ENCODE data around the gene NOTUM.
"Not testable (repeated sequence)": the region's sequence is repeated elsewhere in the genome, so short reads cannot be mapped to it uniquely, and the experiment has no call there.

NOTUM gene

DNA sequence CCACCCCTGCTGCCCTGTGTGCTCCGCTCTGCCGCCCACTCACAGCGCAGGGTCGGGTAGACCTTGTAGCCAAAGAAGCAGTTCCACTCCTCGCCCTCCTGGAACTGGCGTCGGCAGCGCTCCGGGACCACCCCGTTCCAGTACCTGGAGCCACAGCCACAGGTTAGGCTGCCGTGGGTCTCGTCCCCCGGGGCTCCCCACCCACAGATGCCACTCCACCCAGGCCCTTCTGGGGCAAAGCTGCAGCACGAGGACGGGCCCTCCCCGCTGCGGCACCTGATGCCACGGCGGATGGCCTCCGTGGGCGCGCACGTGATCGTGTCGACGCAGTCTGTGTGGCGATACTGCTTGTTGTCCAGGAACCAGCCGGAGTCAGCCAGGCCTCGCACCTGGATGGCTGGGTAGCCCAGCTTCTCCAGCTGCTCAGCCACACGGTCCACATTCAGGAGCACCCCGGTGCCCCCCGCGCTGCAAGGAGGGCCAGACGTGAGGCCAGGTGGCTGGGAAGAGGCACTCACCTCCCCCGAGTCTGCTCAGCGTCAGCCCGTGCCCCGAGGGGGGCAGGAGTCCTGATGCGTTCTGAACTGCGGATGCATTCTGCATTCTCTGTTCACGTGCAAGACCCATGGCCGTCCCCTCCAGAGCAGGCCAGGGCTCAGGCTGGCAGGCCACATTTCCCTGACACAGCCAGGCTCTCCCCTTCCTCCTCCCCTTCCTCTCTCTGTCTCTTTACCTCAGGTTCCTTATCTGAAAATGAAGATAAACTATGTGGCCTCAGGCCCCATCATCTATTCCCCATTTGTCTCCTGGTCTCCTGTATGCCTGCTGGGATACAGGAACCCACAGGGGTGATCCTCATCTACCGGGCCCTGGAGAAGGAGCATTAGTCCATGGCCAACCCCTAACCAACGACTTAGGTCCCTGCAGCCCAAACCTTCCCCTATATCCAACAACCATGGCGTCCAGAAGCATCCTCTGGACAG, 4.1 kb downstream of the NOTUM start:
- no peak for DNase-seq

DNA sequence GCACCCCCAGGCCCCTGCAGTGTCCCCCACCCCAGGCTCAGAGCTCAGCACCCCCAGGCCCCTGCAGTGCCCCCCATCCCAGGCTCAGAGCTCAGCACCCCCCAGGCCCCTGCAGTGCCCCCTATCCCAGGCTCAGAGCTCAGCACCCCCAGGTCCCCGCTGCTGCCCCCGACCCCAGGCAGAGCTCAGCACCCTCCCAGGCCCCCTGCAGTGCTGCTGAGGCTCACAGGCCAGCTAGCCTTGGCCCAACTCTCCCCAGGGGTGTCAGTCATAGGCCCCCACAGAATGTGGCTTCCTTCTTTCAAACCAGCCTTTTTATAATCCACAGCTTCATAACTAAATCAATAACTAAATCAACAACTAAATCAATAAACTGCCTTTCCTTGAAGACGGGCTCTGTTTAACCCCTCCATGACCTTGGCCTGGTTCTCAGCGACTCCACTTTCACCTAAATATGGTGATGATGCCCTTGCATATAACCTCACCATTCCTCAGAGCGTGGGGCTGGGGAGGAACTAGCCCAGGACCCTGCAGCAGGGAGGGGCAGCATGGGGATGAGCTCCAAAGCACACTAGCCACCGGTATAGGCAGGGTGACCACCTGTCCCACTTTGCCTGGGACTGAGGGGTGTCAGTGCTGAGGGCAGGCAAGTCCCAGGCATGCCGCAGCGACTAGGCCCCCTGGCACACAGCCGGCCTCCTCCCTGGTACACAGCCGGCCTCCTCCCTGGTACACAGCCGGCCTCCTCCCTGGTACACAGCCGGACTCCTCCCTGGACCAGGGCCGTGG, 5.0 kb downstream of the NOTUM start:
- no peak for DNase-seq

DNA sequence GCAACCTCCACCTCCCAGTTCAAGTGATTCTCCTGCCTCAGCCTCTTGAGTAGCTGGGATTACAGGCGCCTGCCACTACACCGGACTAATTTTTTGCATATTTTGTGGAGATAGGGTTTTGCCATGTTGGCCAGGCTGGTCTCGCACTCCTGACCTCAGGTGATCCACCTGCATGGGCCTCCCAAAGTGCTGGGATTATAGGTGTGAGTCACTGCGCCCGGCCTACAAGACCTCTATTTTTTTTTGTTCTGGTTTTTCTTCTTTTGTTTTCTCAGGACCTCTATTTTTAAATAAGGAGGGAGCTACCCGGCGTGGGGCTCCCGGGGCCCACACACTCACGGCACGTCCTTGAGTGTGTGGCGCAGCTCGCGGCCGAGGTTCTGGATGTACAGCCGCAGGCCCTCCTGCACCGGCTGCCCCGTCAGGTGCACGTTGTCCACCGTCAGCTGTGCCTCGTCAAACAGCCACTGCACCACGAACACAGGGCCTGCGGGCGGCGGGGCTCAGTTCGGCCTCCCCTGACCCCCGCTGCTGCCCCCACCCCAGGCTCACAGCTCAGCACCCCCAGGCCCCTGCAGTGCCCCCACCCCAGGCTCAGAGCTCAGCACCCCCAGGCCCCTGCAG, 5.8 kb downstream of the NOTUM start:
- no peak for DNase-seq

DNA sequence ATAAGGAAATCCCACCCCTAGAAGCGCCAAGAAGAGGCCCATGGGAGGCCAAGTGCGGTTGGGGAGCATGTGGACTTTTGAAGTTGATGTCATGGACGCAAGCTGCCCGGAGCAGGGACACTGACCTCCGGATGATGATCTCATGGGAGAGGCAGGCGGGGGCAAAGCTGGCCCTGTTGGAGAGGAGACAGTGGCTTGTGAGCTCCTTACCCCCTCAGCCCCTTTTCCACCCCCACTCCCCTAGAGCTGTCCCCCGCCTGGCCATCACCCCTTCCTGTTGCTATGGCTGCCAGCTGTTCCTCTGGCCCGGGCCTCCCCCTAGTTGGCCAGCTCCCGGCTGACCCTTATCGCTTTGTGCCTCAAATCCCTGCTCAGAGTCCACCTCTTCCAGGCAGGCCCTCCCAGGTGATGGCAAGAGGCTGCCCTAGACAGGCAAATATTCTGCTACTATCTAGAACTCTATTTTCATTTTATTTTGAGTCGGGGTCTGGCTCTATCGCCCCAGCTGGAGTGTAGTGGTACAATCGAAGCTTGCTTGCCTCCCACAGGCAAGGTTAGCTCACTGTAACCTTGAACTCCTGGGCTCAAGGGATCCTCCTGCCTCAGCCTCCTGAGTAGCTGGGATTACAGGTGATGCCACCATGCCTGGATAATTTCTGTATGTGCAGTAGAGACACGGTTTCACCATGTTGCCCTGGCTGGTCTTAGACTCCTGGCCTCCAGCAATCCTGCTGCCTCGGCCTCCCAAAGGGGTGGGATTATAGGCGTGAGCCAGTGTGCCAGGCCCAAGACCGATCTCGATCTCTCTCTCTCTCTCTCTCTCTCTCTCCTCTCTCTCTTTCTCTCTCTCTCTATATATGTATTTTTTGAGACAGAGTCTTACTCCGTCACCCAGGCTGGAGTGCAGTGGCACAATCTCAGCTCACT, 6.6 kb downstream of the NOTUM start:
- DNase-seq: no peak

DNA sequence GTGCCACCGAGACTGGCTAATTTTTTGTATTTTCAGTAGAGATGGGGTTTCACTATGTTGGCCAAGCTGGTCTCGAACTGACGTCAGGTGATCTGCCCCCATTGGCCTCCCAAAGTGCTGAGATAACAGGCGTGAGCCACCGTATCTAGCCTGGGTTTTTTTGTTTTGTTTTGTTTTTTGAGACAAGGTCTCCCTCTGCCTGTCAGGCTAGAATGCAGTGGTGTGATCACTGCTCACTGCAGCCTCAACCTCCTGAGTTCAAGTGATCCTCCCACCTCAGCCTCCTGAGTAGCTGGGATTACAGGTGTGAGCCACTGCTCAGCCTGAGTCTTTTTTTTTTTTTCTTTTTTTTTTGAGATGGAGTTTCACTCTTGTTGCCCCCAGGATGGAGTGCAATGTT, 7.5 kb downstream of the NOTUM start:
- not testable (repeated sequence) for DNase-seq

DNA sequence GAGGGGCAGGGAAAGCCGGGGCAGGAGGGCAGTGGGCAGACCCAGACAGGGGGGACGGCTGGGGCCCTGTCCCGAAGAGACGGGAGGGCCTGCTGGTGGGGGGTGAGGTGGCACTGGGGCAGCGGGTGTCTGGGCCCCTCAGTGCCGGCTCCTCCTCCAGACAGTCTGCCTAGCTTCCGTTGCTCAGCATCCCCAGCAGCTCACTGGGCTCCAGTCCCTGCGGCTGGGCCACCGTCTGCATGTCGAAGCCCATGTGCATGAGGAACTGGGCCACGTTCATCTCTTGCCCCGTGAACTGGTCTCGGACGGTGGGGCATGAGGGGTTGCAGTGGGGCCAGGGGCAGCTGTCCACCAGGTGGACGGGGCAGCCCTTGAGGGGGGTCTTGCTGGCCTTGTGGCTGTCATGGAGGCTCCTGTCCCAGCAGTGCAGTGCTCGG, 8.2 kb downstream of the NOTUM start:
- no peak for DNase-seq

DNA sequence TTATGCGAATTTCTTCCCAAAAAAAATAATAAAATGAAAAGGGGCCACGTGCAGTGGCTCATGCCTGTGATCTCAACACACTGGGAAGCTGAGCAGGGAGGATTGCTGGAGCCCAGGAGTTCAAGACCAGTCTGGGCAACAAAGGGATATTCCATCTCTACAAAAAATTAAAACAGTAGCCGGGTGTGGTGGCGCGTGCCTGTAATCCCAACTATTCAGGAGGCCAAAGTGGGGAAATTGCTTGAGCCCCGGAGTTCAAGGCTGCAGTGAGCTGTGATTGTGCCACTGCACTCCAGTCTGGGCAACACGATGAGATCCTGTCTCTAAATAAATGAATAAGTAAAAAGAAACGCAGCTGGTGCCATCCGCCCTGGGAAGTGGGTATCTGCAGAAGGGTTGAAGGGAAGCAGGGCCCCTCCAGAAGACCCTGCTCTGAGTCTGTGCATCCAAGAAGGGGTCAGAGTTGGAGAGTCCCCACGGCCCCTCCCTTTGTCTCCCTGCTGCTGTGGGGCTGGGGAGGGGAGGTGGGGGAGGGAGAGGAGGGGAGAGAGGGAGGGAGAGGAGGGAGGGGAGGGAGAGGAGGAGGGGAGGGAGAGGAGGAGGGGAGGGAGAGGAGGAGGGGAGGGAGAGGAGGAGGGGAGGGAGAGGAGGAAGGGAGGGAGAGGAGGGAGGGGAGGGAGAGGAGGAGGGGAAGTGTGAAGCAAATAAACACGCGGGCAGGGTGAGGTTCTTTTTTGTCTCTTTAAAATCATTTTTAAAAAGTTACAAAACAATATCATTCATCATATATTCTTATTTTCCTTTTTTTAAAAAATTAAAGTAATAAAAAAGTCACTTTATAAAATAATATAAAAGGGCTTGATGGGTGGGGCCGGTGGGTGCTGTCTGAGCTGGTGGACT, 9.0 kb downstream of the NOTUM start:
- no peak for DNase-seq

DNA sequence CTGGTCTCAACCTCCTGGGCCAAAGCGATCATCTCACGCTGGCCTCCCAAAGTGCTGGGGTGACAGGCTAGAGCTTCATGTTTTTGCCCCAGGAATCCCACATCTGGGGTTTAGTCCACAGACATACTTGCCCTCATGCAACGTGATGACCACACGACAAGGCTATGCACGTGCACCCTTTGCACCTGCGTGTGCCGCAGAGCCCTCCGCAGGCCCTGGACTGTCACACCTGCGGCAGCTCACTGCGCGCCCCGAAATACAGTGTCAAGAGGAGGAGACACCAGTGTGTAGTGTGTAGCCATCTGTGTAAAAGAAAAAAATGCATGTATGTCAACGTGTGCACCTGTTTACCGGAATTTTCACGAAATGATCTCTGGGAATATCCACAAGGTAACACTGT, 10.5 kb downstream of the NOTUM start:
- DNase-seq: no peak

DNA sequence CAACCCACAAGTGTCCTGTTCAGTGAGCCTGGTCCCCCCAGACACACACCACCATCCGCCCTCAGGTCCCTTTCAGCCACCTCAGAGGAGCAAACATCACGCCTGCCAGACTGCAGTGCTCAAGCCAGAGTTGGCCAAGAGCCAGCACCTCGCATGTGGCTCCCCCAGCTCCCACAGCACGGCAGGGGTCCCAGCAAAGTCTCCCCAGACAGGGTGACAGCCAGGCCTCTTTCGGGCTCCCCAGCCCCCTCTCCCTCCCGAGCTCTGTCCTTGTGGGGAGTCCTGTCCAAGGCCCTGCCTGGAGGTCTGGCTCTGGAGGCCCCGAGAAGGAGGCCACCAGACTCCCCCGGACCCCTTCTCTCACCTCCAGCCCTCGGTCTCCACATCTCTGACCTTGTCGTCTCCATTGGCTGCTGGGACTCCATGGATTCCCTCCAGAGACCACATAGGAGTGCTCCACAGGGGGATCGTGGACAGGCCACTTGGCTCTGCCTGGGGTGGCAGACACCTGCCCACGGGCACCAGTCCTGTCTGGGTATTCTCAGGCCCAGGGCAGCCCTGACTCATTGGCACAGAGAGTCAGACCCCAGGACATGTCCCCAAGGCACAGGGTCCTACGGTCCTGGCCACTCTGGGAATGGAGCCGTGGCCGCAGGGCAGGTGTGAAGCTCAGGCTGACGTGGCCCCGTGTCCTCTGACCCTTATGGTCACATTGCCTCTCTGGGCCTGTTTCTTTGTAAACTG, 12.2 kb downstream of the NOTUM start:
- DNase-seq: no peak

DNA sequence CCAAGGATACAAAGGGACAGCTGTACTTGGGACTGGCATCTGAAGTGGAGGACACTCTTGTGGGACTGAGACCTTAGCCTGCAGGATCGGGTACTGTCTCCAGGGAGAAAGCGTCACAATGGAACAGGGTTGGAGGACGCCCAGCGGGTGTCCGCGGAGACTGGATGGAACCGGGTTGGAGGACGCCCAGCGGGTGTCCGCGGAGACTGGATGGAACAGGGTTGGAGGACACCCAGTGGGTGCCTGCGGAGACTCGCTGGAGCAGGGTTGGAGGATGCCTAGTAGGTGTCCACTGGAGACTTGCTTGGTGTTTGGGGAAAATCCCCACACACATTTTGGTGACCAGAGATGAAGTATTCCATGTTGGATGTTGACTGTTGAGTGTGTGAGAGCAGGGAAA, 13.8 kb downstream of the NOTUM start, which contains the start of gene MYADML2:
Gene MYADML2, minus strand, starts transcription at position 45 of the 400 bp plus-strand sequence. CDS start 5,492 bp downstream, outside the sequence.
- DNase-seq: no peak

DNA sequence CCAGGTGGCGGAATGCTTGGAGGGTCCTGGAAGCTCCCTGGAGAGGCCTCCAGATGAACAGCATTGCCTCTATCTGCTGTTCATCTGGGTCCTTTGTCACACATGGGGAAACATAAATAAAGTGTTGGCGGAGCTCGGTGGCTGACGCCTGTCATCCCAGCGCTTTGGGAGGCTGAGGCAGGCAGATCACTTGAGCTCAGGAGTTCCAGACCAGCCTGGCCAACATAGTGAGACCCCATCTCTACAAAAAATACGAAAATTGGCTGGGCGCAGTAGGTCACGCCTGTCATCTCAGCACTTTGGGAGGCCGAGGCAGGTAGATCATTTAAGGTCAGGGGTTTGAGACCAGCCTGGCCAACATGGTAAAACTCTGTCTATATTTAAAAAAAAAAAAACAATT, 16.1 kb downstream of the NOTUM start:
- DNase-seq: no peak

DNA sequence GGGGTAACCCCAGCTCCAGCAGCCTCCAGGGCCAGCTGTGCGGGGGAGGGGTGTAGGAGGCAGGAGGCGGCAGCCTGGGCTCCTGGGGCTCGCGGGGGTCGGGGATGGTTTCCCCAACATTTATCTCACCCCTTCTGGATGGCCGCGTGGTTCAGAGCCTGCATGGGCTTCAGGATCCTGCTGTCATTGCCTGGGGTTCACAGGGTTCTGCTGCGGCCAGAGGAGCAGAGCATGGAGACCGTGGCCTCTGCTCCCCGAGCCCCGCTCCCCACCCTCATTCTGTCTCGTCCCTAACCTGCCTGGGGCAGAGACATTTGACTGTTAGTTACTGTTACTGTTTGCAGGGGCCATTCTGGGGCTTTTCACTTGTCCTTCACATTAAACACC, 18.8 kb downstream of the NOTUM start:
- no peak for DNase-seq

DNA sequence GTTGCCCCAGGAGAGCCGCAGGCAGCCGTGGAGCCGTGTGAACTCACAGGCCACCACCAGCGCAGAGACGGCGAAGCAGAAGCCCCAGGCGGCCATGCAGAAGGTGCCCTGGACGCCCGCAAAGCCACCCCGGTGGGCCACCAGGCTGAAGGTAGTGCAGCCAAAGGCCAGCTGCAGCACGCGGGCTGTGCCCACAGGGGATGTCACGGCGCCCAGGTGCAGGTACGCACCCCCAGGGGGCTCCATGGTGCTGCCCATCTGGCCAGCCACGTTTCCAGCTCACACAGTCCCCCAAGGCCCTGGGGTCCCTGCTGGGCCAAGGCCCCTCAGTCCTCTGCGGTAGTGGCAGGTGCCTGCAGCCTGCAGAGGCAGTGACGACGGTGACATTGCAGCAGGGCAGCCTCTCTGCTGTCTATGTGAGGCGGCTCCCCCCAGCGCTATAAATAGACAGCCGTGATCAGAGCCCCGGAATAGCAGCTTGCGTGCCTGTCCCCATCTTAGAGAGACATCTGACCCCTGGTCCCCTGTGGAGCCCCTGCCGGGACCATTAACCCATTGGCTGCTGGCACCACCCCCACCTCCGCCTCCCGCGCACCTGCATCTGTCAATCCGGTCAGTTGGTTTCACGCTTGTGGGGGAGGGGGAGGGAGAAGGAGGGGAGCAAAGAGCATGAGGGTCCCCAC, 19.4 kb downstream of the NOTUM start:
- no peak for DNase-seq

DNA sequence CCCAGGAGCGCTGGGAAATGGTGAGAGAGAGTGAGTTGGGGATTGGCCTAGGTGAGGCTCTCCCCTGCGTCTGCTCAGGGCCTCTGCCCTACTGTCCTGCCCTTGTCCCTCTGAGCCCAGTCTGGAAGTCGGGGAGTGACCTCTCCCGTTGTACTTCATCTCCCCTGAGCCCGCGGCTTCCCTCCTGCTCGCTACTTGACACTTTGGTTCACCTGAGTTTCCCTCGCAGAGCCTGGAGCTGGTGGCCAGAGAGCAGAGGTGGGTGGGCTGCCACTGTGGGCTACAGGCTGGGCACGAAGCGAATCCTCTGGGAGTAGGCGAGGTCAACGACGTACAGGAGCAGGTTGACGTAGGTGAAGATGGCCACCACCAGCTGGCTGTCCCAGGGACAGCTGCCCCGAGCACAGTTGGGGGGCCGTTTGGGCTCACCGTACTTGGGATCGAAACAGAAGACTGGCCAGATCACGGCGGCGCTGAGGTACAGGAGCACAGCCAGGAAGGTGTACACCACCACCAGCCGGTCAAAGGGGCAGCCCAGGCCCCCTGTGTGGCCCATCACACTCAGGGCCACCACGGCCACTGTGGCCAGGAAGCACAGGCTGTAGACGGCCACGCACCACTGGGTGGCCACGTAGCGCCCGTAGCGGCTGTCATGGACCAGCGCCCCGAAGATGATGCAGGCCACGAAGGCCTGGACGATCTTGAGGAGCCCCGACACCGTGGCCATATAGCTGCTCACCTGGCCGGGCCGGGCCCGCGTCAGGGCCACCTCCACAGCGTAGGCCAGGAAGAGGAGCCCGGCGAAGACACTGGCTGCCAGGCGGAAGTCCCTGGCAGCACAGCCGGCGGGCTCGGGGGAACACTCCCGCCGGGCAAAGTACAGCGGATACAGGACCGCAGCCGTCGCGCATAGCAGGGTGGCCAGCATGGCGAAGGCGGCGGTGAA, 20.2 kb downstream of the NOTUM start:
- no peak for DNase-seq

DNA sequence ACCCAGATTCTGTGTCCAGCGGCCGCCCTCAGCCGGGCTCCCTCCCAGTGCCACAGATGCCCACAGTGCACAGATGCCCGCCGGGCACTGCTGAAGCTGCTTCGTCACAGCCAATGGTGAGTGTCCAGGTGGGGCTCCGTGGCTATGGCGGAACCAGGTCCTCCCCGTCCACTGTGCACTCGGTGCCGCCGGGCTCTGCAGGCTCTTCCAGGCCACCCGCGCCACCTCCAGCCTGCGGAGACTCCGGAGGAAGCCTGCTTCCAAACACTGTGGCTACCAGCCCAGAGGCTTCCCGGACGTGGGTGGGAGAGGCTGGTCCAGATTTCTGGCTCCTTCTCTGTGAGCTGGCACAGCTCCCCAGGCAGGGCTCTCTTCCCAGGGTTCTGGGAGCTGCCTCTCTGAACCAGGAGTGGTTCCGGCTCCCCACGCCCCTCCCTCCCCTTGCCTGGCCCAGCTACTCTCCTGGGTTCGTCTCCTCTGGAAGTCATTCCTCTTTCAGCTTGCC, 21.1 kb downstream of the NOTUM start:
- no peak for DNase-seq

DNA sequence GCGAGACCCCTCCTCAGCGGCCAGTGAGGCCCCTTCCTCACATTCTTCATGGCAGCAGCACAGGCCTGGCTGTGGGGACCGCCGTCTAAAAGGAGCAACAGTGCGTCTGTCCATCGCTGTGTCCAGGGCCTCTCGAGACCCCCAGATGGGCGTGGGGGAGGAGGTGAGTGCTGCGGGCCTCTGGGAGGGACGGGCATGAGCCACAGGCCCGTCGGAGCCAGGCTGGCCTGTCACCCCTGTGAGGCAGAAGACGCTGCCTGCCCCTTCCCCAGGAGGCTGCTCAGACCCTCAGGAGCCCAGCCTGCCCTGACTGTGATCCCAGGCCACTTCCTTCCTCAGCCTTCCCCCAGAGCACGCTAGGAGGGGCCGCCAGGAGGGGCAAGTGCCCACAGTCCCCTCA, 21.8 kb downstream of the NOTUM start:
- DNase-seq: no peak

DNA sequence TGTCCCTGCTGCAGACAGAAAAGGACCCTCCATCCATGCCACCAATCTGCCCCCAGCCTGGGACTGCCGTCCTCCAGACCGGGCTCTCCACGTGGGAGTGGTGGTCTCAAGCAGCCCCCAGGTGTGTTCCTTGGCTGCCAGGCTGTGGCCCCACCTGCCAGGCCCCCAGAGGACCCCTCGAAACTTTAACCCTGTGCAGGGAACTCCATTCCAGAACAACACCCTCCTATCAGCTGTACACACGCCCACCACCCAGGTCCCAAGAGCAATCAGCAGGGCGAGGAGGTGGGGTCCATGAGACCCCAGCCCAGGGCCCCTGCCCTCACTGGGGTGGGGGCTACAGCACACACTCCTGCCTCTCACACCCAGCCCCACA, 25.3 kb downstream of the NOTUM start:
- DNase-seq: no peak

Data from NCI-H446 treated with DMSO at 0.1 percent for 48 hours (cell line).